WERI-Rb-1 (cell line): ENCODE data around the gene SMPD3.

Source experiments
- DNase-seq: peaks from one replicate; pipeline ENCODE4 v3.0.0-alpha.2; 2020
- H3K27ac ChIP-seq: fragments of 250-450 bp; sonication (Bioruptor Pico); 2 replicates; pipeline ENCODE4 v1.5.1; 2020; ENCODE audit warnings: mild to moderate bottlenecking, moderate library complexity
- H3K27me3 ChIP-seq: fragments of 250-450 bp; sonication (Bioruptor Pico); 2 replicates; pipeline ENCODE4 v1.5.1; 2021; ENCODE audit warnings: mild to moderate bottlenecking, low read depth, moderate library complexity; ENCODE audit not compliant: insufficient read depth, severe bottlenecking
- H3K36me3 ChIP-seq: fragments of 250-450 bp; sonication (Bioruptor Pico); 2 replicates; pipeline ENCODE4 v1.5.1; 2020; ENCODE audit warnings: mild to moderate bottlenecking, moderate library complexity
- H3K4me3 ChIP-seq: 2 replicates; pipeline ENCODE4 v1.5.1; 2011; ENCODE audit warnings: low read depth, mild to moderate bottlenecking, control low read depth, low read length
- H3K9me3 ChIP-seq: fragments of 250-450 bp; sonication (Bioruptor Pico); 2 replicates; pipeline ENCODE4 v1.5.1; 2021; ENCODE audit warnings: mild to moderate bottlenecking, moderate library complexity; ENCODE audit not compliant: severe bottlenecking
- CTCF ChIP-seq: IDR thresholded peaks from 2 replicates; pipeline ENCODE4 v1.5.1; 2011; ENCODE audit warnings: low read depth, mild to moderate bottlenecking, control low read depth, inconsistent platforms, low read length

SMPD3 gene

GRCh38 chr16:68351463-68351862 lies 96.8 kb downstream of the SMPD3 start:
- Histone ChIP-seq H3K27ac (no peak overlapping the region), H3K9me3 (no peaks in the 10 kb centered on the region), H3K36me3 (peaks cover 56% of the 10 kb centered on the region), H3K27me3 (no peaks in the 10 kb centered on the region), H3K4me3 (no peak overlapping the region)
- DNase-seq = no peak
- TF ChIP-seq CTCF = no peak

GRCh38 chr16:68350813-68351350 lies 97.4 kb downstream of the SMPD3 start:
- no peaks in the 10 kb centered on the region for H3K27me3 ChIP-seq
- DNase-seq = no peak
- H3K27ac ChIP-seq = no peak overlapping the region
- H3K9me3 ChIP-seq = no peaks in the 10 kb centered on the region
- H3K4me3 ChIP-seq = no peak overlapping the region
- no peak for TF ChIP-seq CTCF
- H3K36me3 ChIP-seq = peaks cover 56% of the 10 kb centered on the region

GRCh38 chr16:68349838-68350410 lies 98.4 kb downstream of the SMPD3 start:
- no peak overlapping the region for H3K27ac ChIP-seq
- no peak overlapping the region for H3K4me3 ChIP-seq
- DNase-seq = no peak
- peaks cover 58% of the 10 kb centered on the region for H3K36me3 ChIP-seq
- no peaks in the 10 kb centered on the region for H3K27me3 ChIP-seq
- no peak for TF ChIP-seq CTCF
- no peaks in the 10 kb centered on the region for H3K9me3 ChIP-seq

GRCh38 chr16:68348639-68349445 lies 99.5 kb downstream of the SMPD3 start:
- no peak overlapping the region for H3K4me3 ChIP-seq
- no peaks in the 10 kb centered on the region for H3K9me3 ChIP-seq
- DNase-seq = no peak
- peaks cover 56% of the 10 kb centered on the region for H3K36me3 ChIP-seq
- no peaks in the 10 kb centered on the region for H3K27me3 ChIP-seq
- H3K27ac ChIP-seq = no peak overlapping the region
- no peak for TF ChIP-seq CTCF

GRCh38 chr16:68347605-68348004 lies 100.7 kb downstream of the SMPD3 start:
- TF ChIP-seq CTCF = no peak
- no peak for DNase-seq
- no peak overlapping the region for H3K4me3 ChIP-seq
- H3K36me3 ChIP-seq = peaks cover 61% of the 10 kb centered on the region
- no peaks in the 10 kb centered on the region for H3K27me3 ChIP-seq
- H3K9me3 ChIP-seq = no peaks in the 10 kb centered on the region
- H3K27ac ChIP-seq = no peak overlapping the region
